ENCODE results near the gene SELPLG.
"Not testable (repeated sequence)": the region's sequence is repeated elsewhere in the genome, so short reads cannot be mapped to it uniquely, and the experiment has no call there.

SELPLG gene, protein sequence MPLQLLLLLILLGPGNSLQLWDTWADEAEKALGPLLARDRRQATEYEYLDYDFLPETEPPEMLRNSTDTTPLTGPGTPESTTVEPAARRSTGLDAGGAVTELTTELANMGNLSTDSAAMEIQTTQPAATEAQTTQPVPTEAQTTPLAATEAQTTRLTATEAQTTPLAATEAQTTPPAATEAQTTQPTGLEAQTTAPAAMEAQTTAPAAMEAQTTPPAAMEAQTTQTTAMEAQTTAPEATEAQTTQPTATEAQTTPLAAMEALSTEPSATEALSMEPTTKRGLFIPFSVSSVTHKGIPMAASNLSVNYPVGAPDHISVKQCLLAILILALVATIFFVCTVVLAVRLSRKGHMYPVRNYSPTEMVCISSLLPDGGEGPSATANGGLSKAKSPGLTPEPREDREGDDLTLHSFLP

GRCh38 chr12:108633534-108634248 is at the start of gene SELPLG:
TSS of gene SELPLG (minus strand) at chr12:108633894. CDS start at chr12:108624307, 9,587 bp downstream.
- DNase-seq (ENCODE audit: low read depth): peak; percentile 69

GRCh38 chr12:108681317-108681716 is 47.6 kb upstream of the SELPLG start:
- no peak for DNase-seq (ENCODE audit: low read depth)

DNA sequence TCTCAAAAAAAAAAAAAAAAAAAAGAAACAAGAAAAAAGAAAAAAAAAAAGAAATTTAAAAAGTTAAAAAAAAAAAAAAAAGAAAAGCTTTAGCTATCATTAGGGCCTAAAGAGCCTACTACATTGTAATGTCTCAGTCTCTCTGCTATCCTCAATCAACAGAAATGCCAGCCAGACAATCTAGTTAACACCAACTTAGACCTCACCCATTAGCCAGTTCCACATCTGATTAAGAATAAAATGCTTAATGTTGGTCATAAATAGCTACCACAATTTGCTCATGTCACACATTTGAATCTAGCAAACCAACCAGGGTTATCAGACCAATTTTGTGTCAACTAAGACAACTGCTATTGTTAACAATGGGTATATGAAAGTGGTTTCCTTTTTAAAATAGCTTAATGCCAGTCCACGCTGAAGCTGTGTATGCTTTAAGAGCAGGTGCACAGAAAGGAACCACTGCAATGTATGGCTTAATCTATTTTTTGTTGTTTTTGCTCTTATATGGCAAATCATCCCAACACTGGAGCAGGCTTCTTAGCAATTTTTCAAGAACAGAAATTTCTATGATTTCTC is 45.5 kb upstream of the SELPLG start:
- no peak for DNase-seq (ENCODE audit: low read depth)

GRCh38 chr12:108678104-108678730 is 44.5 kb upstream of the SELPLG start:
- no peak for DNase-seq (ENCODE audit: low read depth)

- DNase-seq (ENCODE audit: low read depth): no peak
Observed at GRCh38 chr12:108677381-108677780, 43.7 kb upstream of the SELPLG start.

- DNase-seq (ENCODE audit: low read depth): no peak
Observed at GRCh38 chr12:108676707-108677106, 43.0 kb upstream of the SELPLG start.

DNA sequence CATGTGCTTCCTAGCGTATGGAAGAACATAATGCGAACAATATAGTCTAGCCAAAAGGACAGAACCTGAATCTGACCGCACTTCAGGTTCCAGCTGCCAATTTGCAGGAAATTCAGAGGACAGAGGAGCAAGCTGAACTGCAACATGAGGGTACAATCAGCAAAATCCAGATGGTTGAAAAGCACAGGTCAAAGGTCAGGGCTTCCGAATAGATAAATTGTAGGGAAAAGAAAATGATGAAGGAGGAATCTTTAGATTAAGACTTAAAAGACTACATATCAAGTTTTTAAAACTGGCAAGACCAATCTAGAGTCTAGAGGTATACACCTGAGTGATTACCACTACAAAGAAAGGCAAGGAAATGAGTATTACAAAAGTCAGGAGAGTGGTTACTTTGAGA is 42.1 kb upstream of the SELPLG start:
- DNase-seq (ENCODE audit: low read depth): no peak

DNA sequence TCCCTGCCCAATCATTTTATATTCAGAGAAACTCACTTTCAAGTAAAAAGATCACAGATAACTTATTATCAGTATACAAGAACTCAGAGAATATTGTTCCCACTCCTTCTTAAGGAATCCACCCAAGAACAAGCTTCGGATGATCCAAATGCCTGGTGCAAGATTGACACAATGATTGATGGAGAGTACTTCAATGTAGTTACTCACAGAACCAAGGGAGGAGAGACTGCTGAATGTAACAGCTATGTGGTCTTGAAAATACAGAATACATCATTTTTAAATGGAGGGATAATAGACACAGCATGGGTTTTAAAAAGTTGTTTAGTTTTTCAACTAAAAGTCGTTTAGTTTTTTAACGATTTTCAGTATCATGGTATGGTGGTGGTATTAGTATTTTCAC is 38.4 kb upstream of the SELPLG start:
- DNase-seq (ENCODE audit: low read depth): no peak

- no peak for DNase-seq (ENCODE audit: low read depth)
Observed at GRCh38 chr12:108671110-108671509, 37.4 kb upstream of the SELPLG start.

DNA sequence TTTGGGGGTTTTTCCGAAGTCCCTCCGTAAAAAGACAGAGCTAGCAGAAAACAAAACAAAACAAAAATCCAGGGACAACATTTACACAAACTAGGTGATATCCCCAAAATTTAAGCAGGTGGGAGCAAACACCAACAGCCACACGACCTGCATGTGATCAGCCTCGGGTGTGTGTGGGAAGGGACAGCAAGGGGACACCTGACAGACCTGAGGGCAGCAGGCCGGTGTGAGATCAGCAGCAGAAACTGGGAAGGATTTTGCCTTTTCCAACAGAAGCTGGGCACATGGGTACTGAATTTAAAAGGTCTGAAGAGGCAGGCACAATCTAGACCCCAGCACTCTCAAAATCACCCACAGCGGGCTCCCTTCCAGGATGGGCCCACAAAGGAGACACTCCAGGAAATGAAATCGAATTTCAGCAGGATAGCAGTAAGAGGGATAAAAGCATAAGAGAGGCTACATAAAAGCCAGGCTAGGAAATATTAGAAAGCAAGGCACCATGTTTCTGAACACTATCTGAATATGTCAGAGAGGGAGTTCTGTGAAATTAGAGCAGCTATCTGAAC is 36.5 kb upstream of the SELPLG start:
- no peak for DNase-seq (ENCODE audit: low read depth)

- DNase-seq (ENCODE audit: low read depth): no peak
Observed at GRCh38 chr12:108668542-108668941, 34.8 kb upstream of the SELPLG start.

DNA sequence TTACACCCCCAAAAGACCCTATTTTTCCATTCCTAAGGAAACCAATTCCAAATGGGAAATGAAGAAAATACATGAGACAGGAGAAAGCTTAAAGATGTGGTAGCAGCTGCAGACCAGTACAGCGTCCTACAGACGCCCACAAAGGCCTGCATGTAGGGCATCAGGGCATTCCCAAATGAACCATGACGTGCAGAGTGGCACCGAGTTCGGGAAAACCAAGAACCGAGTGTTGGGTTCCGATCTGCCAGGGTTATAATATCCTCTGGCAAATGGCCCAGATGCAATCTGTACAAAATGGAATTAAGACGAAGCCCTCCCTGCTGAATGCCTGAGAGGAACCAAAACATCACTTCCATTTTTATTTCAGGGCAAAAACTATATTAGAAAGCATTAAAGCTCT is 34.4 kb upstream of the SELPLG start:
- no peak for DNase-seq (ENCODE audit: low read depth)

GRCh38 chr12:108667349-108667748 is 33.7 kb upstream of the SELPLG start:
- no peak for DNase-seq (ENCODE audit: low read depth)

GRCh38 chr12:108666401-108666881 is 32.7 kb upstream of the SELPLG start:
- no peak for DNase-seq (ENCODE audit: low read depth)

- DNase-seq (ENCODE audit: low read depth): no peak
Observed at GRCh38 chr12:108665608-108666202, 32.0 kb upstream of the SELPLG start.

GRCh38 chr12:108664338-108665258 is 30.9 kb upstream of the SELPLG start:
- DNase-seq (ENCODE audit: low read depth): peak; percentile 76

DNA sequence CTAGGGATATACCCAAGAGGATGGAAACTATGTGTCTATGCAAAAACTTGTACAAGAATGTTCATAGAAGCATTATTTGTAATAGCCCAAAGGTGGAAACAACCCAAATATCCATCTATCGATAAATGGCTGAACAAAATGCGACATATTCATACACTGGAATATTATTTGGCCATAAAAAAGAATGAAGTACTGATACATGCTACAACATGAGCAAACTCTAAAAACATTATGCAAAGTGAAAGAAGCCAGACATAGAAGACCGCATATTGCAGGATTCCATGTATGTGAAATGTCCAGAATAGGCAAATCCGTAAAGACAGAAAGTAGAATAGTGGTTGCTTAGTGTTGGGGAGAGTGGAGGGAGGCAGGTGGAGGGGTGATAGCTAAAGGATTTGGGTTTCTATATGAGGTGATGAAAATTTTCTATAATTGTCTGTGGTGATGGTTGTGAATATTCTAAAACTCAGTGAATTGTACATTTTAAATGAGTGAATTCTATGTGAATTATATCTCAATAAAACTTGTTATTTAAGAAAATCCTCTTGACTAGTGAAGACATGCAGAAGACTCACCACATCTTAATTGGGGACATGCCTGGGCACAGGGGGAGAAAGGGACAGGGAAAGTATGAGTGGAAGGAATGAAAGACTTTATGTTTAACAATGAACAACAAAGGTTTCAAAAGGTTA is 29.8 kb upstream of the SELPLG start:
- no peak for DNase-seq (ENCODE audit: low read depth)

DNA sequence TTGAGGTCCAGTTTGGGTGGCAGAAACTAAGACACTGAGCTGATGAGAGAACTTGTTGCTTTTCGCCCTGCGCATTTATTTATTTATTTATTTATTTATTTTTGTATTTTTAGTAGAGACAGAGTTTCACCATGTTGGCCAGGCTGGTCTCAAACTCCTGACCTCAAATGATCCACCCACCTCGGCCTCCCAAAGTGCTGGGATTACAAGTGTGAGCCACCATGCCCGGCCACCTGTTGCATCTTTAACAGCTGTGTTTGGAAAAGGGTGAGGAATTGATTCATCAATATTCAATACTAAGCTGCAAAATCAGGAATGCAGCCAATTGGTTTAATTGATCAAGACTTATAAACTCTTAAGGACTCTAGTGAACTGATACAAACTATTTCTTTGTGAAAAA is 24.4 kb upstream of the SELPLG start:
- not testable (repeated sequence) for DNase-seq (ENCODE audit: low read depth)

- no peak for DNase-seq (ENCODE audit: low read depth)
Observed at GRCh38 chr12:108657130-108657745, 23.5 kb upstream of the SELPLG start.
